Islet precursor cell (in vitro differentiated cells): Measurements from ENCODE around the gene JAKMIP1.

ENCODE experiments used
- DNase-seq: peaks from one replicate; pipeline ENCODE4 v3.0.0-alpha.2; 2018

The JAKMIP1 gene

DNA sequence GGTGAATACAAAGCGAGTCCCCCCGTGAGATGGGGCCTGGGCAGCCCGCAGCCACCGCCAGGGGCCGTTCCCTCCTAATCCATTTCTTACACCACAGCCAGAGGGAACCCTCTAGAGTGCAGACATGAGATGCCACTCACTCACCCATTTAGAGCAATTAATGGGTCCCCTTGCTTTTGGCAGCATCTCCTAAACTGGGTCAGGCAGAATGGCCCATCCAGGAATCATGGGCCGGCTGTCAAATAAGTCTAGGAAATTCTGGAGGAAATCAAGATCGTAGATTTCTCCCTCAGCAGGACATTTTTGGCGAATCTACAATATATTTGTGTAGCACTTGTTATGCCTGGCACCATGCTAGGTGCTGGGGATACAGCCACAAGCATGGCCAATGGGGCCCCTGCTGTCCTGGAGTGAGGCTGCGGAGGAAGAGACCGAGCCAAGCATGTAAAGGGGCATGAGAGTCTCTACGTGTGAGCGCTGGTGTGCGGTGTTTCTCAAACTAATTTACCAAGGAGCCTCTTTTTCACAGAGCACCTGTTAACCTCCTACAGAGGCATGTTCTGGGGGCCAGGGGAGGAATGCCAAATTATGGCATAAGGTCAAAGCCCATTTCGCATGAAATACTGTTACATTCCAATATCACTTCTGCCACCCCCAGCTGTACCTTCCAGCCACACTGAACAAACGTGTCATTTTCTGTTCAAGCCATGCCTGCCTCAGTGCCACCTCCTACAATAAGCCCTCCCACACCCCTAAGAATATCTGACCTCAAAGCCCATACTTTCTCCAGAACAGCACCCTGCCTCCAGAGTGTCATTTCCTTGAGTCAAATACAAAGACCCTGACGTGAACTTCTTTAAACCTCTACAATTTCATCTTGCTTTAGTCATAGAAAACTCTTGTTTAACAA lies 28.1 kb upstream of the JAKMIP1 start:
- DNase-seq = no peak

GRCh38 chr4:6227412-6228157 lies 27.2 kb upstream of the JAKMIP1 start:
- no peak for DNase-seq

- no peak for DNase-seq
Measured at GRCh38 chr4:6226506-6226905, 26.2 kb upstream of the JAKMIP1 start.

DNA sequence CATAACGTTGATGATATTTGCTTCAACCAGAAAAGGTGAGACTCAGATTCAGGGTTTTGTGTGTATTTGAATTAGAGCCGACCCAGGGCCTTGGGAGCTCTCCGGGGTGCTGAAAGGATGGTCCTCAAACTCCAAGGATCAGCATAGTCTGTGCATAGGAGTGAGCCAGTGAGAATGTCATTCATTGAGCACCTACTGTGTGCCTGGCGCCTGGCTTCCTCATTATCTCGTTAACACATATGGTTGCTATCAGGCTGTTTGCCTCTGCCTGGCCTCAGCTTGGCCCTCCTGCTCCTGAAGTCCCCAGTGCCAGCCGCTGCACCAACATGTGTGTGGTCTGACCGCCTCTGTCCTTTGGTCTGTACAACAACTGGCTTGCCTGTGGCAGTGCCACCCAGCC lies 25.1 kb upstream of the JAKMIP1 start:
- peak; percentile 79 for DNase-seq

GRCh38 chr4:6224735-6225134 lies 24.4 kb upstream of the JAKMIP1 start:
- no peak for DNase-seq

- peak; percentile 73 for DNase-seq
Measured at GRCh38 chr4:6222761-6223292, 22.5 kb upstream of the JAKMIP1 start.

- DNase-seq = peak; percentile 86
Measured at GRCh38 chr4:6221851-6222760, 21.8 kb upstream of the JAKMIP1 start.

DNA sequence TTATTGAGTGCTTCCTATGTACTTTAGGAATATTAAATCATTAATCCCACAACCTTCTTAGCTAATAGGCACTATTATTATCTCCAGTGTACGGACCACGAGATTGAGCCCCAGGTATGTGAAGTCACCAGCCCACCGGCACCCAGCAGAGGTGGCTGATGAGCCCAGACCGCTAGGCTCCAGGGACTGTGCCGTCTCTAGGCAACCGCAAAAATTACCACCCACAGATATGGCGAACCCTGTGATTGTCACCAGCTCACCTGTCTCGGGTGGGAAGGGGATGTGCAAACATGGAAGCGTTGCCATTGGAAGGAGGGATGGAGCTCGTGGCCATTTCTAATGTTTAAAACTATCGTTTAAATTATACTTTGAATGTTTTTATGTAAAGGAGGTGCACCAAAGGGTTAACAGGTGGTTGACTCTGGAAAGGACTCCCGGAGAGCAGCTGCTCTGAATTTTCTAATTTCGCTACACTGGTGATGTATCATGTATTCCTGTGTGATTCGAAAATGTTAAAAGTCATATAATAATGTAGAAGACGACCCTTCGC lies 21.0 kb upstream of the JAKMIP1 start:
- DNase-seq = peak; percentile 38

- no peak for DNase-seq
Measured at GRCh38 chr4:6217716-6218381, 17.5 kb upstream of the JAKMIP1 start.

DNA sequence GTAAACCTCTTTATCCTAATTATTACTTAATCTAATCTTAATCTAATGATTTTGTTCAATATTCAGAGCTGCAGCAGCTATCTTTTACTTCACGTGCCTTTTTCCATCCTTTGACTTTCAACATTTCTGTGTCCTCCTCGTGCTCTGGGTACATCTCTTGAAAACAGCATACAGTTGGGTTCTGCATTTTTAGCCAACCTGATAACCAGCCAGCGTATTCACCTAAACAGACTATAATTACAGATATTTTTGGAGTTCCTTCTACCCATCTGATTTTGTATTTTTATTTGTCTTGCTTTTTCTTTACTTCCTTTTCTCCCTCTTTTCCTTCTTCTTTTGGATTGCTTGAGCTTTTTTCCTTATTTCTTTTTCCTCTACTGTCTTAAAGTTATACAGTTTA lies 16.2 kb upstream of the JAKMIP1 start:
- DNase-seq = no peak

GRCh38 chr4:6209921-6210320 lies 9.6 kb upstream of the JAKMIP1 start:
- DNase-seq = peak; percentile 8

DNA sequence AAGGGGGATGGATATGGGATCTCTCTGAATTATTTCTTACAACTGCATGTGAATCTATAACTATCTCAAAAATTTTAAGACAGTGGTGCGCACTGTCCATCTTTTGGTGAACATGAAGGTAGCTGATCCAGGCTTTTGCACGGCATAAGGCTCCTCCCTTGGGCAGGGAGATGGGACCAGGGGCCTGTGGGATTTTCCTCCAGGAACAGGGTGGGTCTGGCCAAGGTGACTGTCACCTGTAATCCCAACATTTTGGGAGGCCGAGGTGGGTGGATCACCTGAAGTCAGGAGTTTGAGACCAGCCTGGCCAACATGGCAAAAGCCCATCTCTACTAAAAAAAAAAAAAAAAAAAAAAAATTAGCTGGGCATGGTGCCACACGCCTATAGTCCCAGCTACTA lies 8.9 kb upstream of the JAKMIP1 start:
- DNase-seq = peak; percentile 22

- peak; percentile 43 for DNase-seq
Measured at GRCh38 chr4:6208416-6208815, 8.1 kb upstream of the JAKMIP1 start.

DNA sequence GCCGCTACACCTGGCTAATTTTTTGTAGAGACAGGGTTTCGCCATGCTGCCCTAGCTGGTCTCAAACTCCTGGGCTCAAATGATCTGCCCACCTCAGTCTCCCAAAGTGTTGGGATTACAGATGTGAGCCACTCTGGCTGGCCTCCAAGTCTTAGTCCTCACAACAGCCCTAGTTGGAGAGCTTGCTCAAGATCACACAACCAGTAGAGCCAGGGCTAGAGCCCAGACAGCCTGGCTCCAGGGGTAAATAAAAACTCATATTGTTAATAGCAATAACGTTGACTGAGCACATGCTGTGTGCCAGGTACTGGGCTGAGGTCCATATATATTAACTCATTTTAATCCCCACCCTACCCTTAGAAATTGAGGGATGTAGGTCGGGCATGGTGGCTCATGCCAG lies 7.3 kb upstream of the JAKMIP1 start:
- DNase-seq = peak; percentile 12

DNA sequence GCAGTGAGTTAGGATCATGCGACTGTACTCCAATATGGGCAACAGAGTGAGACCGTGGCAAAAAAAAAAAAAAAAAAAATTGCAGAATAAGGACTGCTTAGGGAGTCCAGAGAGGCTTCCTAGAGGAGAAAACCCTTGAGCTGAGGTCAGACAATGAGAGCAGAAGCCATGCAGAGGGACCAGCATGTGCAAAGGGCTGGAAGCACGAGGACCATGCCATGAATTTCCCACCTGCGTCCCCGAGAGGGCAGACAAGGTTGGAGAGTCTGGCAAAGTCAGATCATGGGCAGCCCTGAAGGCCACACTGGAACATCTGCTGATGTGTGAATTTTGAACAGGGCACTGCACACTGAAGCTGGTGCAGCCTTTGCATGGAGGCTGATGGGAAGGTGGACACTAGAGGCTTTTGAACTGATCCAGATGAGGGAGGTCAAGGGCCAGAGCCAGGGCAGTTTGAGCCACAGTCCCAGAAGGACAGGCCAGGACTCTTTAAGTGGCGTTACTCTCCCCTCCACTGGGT lies 6.5 kb upstream of the JAKMIP1 start:
- DNase-seq = peak; percentile 45

- DNase-seq = no peak
Measured at GRCh38 chr4:6205973-6206372, 5.6 kb upstream of the JAKMIP1 start.

GRCh38 chr4:6205567-6205931 lies 5.2 kb upstream of the JAKMIP1 start:
- peak; percentile 27 for DNase-seq

- DNase-seq = peak; percentile 43
Measured at GRCh38 chr4:6204871-6205566, 4.7 kb upstream of the JAKMIP1 start.

- peak; percentile 25 for DNase-seq
Measured at GRCh38 chr4:6204098-6204497, 3.7 kb upstream of the JAKMIP1 start.

DNA sequence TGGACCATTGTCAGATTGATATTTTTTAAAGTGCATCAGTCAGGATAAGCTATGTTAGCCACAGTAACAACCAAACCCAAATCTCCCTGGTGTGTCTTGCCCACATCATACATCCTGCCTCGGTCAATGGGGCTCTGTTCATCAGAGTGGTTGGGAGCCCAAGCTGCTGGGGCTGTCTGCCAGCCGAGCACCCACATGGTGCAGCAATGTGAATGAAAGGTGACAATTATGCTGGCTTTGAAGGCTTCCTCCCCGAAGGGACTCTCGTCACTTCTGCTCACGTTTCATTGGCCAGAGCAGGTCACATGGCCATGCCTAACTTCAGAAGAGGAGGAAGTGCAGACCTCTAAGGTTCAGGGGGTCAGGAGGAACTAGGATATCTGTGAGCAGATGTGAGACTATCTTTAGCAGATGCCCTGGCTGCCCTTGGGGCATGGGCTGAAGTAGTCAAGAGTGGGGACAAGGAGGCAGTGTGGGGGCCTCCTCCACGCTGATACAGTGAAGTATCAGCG lies 1.3 kb upstream of the JAKMIP1 start:
- DNase-seq = no peak

GRCh38 chr4:6200922-6201362 lies 593 bp upstream of the JAKMIP1 start:
- no peak for DNase-seq
